Mucosa of descending colon (tissue), 3 donors: ENCODE measurements around the gene FKBP10. TPM values are rescaled to one million over a fixed set of nuclear protein-coding genes. Genes with fewer than 3 reads are reported as not detected.
"Not testable (repeated sequence)": the region's sequence is repeated elsewhere in the genome, so short reads cannot be mapped to it uniquely, and the experiment has no call there.

ENCODE experiments used
- ATAC-seq: fragments of 200-7000 bp; cut with Tn5 transposase; one replicate; pipeline ENCODE4 v1.9.1; 2020; ENCODE audit warnings: mild to moderate bottlenecking, moderate library complexity
- DNase-seq, 3 donors: peaks; one replicate each; pipeline ENCODE4 v3.0.0-alpha.2; 2020
- H3K36me3 ChIP-seq: fragments of 200-600 bp; one replicate; pipeline ENCODE4 v1.8.0; 2021; ENCODE audit warnings: low read depth, mild to moderate bottlenecking
- H3K4me1 ChIP-seq: fragments of 200-600 bp; one replicate; pipeline ENCODE4 v1.8.0; 2021; ENCODE audit warnings: low read depth, mild to moderate bottlenecking
- H3K4me3 ChIP-seq: fragments of 200-600 bp; one replicate; pipeline ENCODE4 v1.8.0; 2021; ENCODE audit warnings: mild to moderate bottlenecking
- H3K9me3 ChIP-seq: fragments of 200-600 bp; one replicate; pipeline ENCODE4 v1.8.0; 2021; ENCODE audit warnings: mild to moderate bottlenecking
- CTCF ChIP-seq: fragments of 200-600 bp; IDR thresholded peaks from one replicate; pipeline ENCODE4 v1.8.0; 2022; ENCODE audit warnings: antibody characterized with exemption, mild to moderate bottlenecking
- intact Hi-C, 2 donors: fragments of 100-400 bp; cut with DNase I in 1 of 2; cut with micrococcal nuclease in 1 of 2; formaldehyde crosslinking; loops; one replicate each; pipeline versions ENCODE4 v1.11.0 to v1.11.1; 2022; cut with DNase I, micrococcal nuclease
- total RNA-seq, 3 donors: library from RNA; stranded (reverse); fragmentation: NEBNext Ultra II Directional in 2 of 3; extraction: Animal tissue kit (Norgen Biotek cat#: 25700) in 2 of 3; gene quantifications; one replicate each; pipeline versions ENCODE4 v1.2.1 to v1.2.4, GENCODE V29; 2021 to 2023
- donor health status: DM: no; HTN: no; CAD: no; lungs with moderate emphysema.
- donor health status: DM: no; HTN: no; CAD: no.
- donor health status: DM: no; HTN: yes; CAD: no.

FKBP10 gene
- total RNA-seq, 3 donors from 2014 or later: 5.7 to 32.7 (median 18.6) TPM

- H3K36me3 ChIP-seq: no peaks in the 10 kb centered on the region
- DNase-seq (no peak), ATAC-seq (no peak)
- no peaks in the 10 kb centered on the region for H3K4me1 ChIP-seq
- no peaks in the 10 kb centered on the region for H3K9me3 ChIP-seq
- intact Hi-C loops: no loop called here
- no peak for TF ChIP-seq CTCF
- H3K4me3 ChIP-seq: no peak overlapping the region
Observed at GRCh38 chr17:41848788-41849187, 36.0 kb downstream of the FKBP10 start.

GRCh38 chr17:41849251-41849990 is 36.6 kb downstream of the FKBP10 start:
- no peaks in the 10 kb centered on the region for H3K36me3 ChIP-seq
- no peak for TF ChIP-seq CTCF
- no peaks in the 10 kb centered on the region for H3K9me3 ChIP-seq
- intact Hi-C loops: no loop called here
- no peak overlapping the region for H3K4me3 ChIP-seq
- DNase-seq: no peak
- no peak for ATAC-seq
- H3K4me1 ChIP-seq: no peaks in the 10 kb centered on the region

- DNase-seq, H3K4me3 ChIP-seq, ATAC-seq, H3K36me3 ChIP-seq, intact Hi-C loops, H3K9me3 ChIP-seq, H3K4me1 ChIP-seq: not testable (repeated sequence)
Observed at GRCh38 chr17:41851382-41851781, 38.6 kb downstream of the FKBP10 start.

- Histone ChIP-seq H3K4me1 (peaks cover 13% of the 10 kb centered on the region), H3K4me3 (no peak overlapping the region), H3K36me3 (no peaks in the 10 kb centered on the region), H3K9me3 (no peaks in the 10 kb centered on the region)
- no peak for DNase-seq
- ATAC-seq: no peak
- intact Hi-C loops: no loop called here
- TF ChIP-seq CTCF: no peak
Observed at GRCh38 chr17:41860254-41860931, 47.6 kb downstream of the FKBP10 start.

- no peak for ATAC-seq
- no peak overlapping the region for H3K4me3 ChIP-seq
- peaks cover 13% of the 10 kb centered on the region for H3K4me1 ChIP-seq
- intact Hi-C loops: no loop called here
- no peaks in the 10 kb centered on the region for H3K9me3 ChIP-seq
- no peaks in the 10 kb centered on the region for H3K36me3 ChIP-seq
- DNase-seq: no peak
- no peak for TF ChIP-seq CTCF
Observed at GRCh38 chr17:41863074-41863848, 50.5 kb downstream of the FKBP10 start.

- H3K4me3 ChIP-seq: peak overlapping the region; percentile 71
- intact Hi-C loops: no loop called here
- peaks cover 13% of the 10 kb centered on the region for H3K4me1 ChIP-seq
- TF ChIP-seq CTCF: no peak
- no peaks in the 10 kb centered on the region for H3K36me3 ChIP-seq
- no peaks in the 10 kb centered on the region for H3K9me3 ChIP-seq
- no peak for DNase-seq
- ATAC-seq: no peak
Observed at GRCh38 chr17:41864498-41864835, 51.7 kb downstream of the FKBP10 start.
